BLaER1 (cell line): ENCODE measurements around the gene NR2E3.

Experiments
- H3K27ac ChIP-seq: shearing (Covaris generic); formaldehyde crosslinking; 2 replicates; pipeline ENCODE4 v1.8.1; 2022
- H3K27me3 ChIP-seq: shearing (Covaris generic); formaldehyde crosslinking; 2 replicates; pipeline ENCODE4 v1.8.1; 2022
- H3K36me3 ChIP-seq: shearing (Covaris generic); formaldehyde crosslinking; 2 replicates; pipeline ENCODE4 v1.8.1; 2022
- H3K4me1 ChIP-seq: shearing (Covaris generic); formaldehyde crosslinking; 2 replicates; pipeline ENCODE4 v1.8.1; 2022
- H3K4me2 ChIP-seq: shearing (Covaris generic); formaldehyde crosslinking; 2 replicates; pipeline ENCODE4 v1.8.1; 2022
- H3K4me3 ChIP-seq: shearing (Covaris generic); formaldehyde crosslinking; 2 replicates; pipeline ENCODE4 v1.8.1; 2022
- H3K9ac ChIP-seq: shearing (Covaris generic); formaldehyde crosslinking; 2 replicates; pipeline ENCODE4 v1.8.1; 2022
- H3K9me3 ChIP-seq: shearing (Covaris generic); formaldehyde crosslinking; 2 replicates; pipeline ENCODE4 v1.8.1; 2022
- H4K20me1 ChIP-seq: shearing (Covaris generic); formaldehyde crosslinking; 2 replicates; pipeline ENCODE4 v1.8.1; 2022
- Cebpa-rat ChIP-seq: shearing (Covaris generic); IDR thresholded peaks from 2 replicates; pipeline ENCODE4 v1.8.1; 2022

The NR2E3 gene

GRCh38 chr15:71812966-71813722, 2.8 kb downstream of the NR2E3 start:
- Histone ChIP-seq H3K27ac (no peak overlapping the region), H3K4me2 (no peak overlapping the region), H3K4me3 (no peak overlapping the region), H4K20me1 (no peaks in the 10 kb centered on the region), H3K4me1 (peaks cover 4% of the 10 kb centered on the region; the same call in 1 of the 2 replicates), H3K9ac (no peak overlapping the region), H3K9me3 (0 out of 2 replicates have a peak, but pooled peaks cover 3% of the 10 kb centered on the region), H3K36me3 (no peaks in the 10 kb centered on the region), H3K27me3 (no peaks in the 10 kb centered on the region)
- no peak for TF ChIP-seq Cebpa-rat

DNA sequence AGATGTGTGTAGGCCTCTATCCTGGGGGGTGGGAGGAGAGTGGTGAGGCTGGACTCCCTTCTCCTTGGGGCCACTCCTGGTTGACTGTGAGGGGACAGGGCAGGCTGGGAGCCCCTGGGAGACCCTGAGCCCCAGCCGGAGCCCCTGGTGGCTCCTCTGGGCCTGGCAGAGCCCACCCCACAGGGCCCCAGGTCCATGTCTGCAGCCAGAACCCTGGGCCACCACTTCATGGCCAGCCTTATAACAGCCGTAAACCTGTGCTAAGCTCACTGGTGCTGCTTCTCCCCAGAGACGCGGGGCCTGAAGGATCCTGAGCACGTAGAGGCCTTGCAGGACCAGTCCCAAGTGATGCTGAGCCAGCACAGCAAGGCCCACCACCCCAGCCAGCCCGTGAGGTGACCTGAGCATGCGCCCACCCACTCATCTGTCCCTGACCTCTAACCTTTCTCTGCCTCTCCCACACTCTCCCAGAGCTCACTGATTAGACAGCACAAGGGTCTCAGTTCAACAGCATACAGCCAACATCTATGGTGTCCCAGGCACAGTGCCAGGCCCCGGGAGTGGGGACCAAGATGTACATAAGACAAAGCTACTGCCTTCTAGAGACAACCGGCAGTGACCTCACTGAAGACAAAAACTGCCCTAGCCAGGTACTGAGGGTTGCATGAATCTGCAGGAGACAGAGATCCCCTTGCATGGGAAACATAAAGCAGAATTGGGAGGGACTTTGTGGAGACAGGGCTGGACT, 3.5 kb downstream of the NR2E3 start:
- Histone ChIP-seq H4K20me1 (no peaks in the 10 kb centered on the region), H3K4me2 (no peak overlapping the region), H3K27ac (no peak overlapping the region), H3K36me3 (no peaks in the 10 kb centered on the region), H3K27me3 (no peaks in the 10 kb centered on the region), H3K9ac (no peak overlapping the region), H3K9me3 (peaks cover 9% of the 10 kb centered on the region; the same call in 1 of the 2 replicates), H3K4me3 (no peak overlapping the region), H3K4me1 (no peaks in the 10 kb centered on the region)
- no peak for TF ChIP-seq Cebpa-rat

- Histone ChIP-seq H3K27ac (no peak overlapping the region), H3K9me3 (peaks cover 23% of the 10 kb centered on the region), H4K20me1 (no peaks in the 10 kb centered on the region), H3K4me2 (no peak overlapping the region), H3K4me1 (no peaks in the 10 kb centered on the region), H3K9ac (no peak overlapping the region), H3K4me3 (no peak overlapping the region), H3K27me3 (no peaks in the 10 kb centered on the region), H3K36me3 (no peaks in the 10 kb centered on the region)
- TF ChIP-seq Cebpa-rat: no peak
These were observed 4.9 kb downstream of the NR2E3 start for GRCh38 chr15:71815301-71815700.

DNA sequence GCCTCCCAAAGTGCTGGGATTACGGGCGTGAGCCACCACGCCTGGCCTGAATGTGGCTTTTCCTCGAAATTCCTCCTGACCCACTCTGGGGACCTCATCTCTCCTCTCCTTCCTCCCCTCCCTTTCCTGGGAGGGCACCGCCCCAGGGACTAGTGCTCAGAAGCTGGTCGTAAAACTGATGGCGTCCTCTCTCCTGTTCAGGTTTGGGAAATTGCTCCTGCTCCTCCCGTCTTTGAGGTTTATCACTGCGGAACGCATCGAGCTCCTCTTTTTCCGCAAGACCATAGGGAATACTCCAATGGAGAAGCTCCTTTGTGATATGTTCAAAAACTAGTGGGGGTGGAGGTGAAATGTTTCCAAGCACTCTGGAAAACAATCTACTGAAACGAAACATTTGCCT, 7.0 kb downstream of the NR2E3 start:
- H4K20me1 ChIP-seq: no peaks in the 10 kb centered on the region
- no peak overlapping the region for H3K27ac ChIP-seq
- peaks cover 12% of the 10 kb centered on the region for H3K36me3 ChIP-seq
- H3K9me3 ChIP-seq: peaks cover 44% of the 10 kb centered on the region
- no peaks in the 10 kb centered on the region for H3K4me1 ChIP-seq
- TF ChIP-seq Cebpa-rat: no peak
- no peaks in the 10 kb centered on the region for H3K27me3 ChIP-seq
- H3K4me2 ChIP-seq: no peak overlapping the region
- no peak overlapping the region for H3K9ac ChIP-seq
- no peak overlapping the region for H3K4me3 ChIP-seq

DNA sequence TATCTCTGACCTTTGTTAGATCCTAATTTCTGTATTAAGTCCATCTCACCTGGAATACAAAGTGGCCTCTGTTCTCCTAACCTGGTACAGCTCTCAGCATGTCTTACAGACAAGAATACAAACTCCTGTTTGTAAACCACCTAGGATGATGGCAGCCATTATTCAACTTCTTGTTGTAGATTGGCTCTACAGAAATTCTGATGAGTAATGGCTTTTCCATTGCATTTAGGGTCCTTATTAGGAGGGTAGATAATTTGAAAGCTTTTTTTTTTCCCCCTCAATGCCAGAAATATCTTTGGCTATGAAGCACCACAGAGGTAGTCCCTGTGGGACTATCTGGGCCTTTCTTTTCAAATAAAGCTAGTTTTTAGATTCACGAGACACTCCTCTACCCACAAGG, 9.8 kb downstream of the NR2E3 start:
- Histone ChIP-seq H3K36me3 (peaks cover 26% of the 10 kb centered on the region), H3K9ac (no peak overlapping the region), H3K27ac (no peak overlapping the region), H3K9me3 (peaks cover 61% of the 10 kb centered on the region), H3K4me2 (no peak overlapping the region), H3K4me1 (no peaks in the 10 kb centered on the region), H4K20me1 (no peaks in the 10 kb centered on the region), H3K4me3 (no peak overlapping the region), H3K27me3 (no peaks in the 10 kb centered on the region)
- no peak for TF ChIP-seq Cebpa-rat

DNA sequence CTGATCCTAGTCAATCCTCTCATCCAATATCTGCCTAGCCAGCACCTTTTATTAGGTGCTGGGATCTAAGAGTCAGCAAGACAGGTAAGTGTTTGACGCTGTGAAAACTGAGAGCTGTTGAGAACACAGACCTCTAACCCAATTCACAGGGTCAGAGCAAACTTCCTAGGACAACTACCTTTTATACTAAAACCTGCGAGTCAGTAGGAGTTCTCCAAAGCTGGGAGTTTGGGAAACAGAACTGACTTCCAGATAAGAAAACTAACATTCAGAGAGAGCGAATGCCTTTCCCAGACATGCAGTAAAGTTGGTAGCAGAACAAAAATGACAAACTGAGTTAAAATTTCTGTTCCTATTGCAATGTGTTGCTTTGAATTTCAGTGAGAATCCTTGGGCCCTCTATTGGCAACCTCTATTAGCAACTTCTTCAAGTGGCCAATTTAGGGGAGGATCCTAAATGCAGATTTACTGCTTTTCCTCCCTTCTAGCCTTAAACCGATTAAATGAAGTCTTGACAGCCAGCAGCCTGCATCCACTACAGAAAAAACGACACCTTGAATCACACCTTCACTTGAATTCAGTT, 11.3 kb downstream of the NR2E3 start:
- no peak overlapping the region for H3K4me2 ChIP-seq
- H3K9me3 ChIP-seq: peaks cover 65% of the 10 kb centered on the region
- no peaks in the 10 kb centered on the region for H4K20me1 ChIP-seq
- H3K36me3 ChIP-seq: peaks cover 39% of the 10 kb centered on the region
- no peak for TF ChIP-seq Cebpa-rat
- H3K27ac ChIP-seq: no peak overlapping the region
- no peak overlapping the region for H3K9ac ChIP-seq
- H3K4me3 ChIP-seq: no peak overlapping the region
- no peaks in the 10 kb centered on the region for H3K4me1 ChIP-seq
- H3K27me3 ChIP-seq: no peaks in the 10 kb centered on the region

DNA sequence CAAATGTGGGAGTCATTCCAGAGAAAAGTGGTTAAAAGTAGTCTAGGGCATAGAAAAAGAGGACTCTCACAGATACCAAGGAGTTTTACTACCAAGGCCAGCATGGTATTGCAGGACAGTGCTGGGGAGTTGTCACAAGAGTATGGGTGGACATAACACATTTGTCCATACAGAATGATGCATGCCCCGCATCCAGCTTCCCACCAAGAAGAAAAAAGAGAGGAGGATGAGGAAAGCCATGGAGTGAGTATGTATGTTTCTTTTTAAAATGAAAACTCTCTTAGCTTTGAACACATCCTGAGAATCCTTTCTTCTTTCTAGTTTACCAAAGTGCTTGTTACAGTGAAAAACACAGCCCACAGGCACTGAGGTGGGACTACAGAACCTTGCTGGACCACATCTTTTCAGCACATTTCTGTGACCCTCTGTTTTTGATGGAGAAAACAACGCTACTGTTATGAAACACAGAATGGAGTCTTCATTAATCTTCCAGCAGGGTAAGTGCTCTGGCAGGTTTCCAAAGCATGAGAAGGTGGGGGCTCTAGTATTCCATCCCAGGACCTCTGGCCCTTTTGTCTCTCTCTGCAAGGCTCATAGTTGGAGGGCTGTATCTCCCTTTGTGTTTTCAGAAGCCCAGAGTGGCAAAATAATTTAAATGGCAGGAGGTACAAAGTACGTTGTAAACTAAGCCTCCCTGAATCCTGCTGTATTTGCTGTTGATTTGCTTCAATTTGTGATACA, 12.7 kb downstream of the NR2E3 start:
- no peak overlapping the region for H3K4me2 ChIP-seq
- peaks cover 53% of the 10 kb centered on the region for H3K36me3 ChIP-seq
- peaks cover 65% of the 10 kb centered on the region for H3K9me3 ChIP-seq
- no peaks in the 10 kb centered on the region for H4K20me1 ChIP-seq
- no peaks in the 10 kb centered on the region for H3K4me1 ChIP-seq
- no peak overlapping the region for H3K4me3 ChIP-seq
- no peak for TF ChIP-seq Cebpa-rat
- H3K27ac ChIP-seq: no peak overlapping the region
- no peaks in the 10 kb centered on the region for H3K27me3 ChIP-seq
- no peak overlapping the region for H3K9ac ChIP-seq

DNA sequence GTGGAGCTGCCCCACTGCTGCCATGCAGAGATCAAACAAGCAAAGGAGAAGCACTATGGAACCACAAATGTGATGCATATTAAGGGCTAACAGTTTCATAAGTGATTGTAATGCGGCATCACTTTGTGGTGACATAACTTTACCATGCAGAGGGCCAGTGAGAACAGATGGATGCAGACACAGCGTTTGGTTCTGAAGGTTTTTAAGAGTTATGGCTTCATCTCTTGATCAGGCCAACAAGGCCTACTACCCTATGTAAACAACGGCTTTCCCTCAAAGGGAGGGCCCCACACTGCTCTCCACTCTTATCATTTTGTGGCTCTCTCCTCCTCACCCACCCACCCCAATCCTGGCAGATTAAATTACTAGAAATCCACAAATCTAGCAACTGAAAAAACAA, 13.4 kb downstream of the NR2E3 start:
- Histone ChIP-seq H3K9ac (no peak overlapping the region), H3K4me3 (no peak overlapping the region), H4K20me1 (no peaks in the 10 kb centered on the region), H3K27ac (no peak overlapping the region), H3K36me3 (peaks cover 60% of the 10 kb centered on the region), H3K4me1 (no peaks in the 10 kb centered on the region), H3K4me2 (no peak overlapping the region), H3K9me3 (peaks cover 58% of the 10 kb centered on the region), H3K27me3 (no peaks in the 10 kb centered on the region)
- no peak for TF ChIP-seq Cebpa-rat

GRCh38 chr15:71825021-71825730, 14.8 kb downstream of the NR2E3 start:
- no peak overlapping the region for H3K4me2 ChIP-seq
- no peaks in the 10 kb centered on the region for H3K27me3 ChIP-seq
- H3K27ac ChIP-seq: no peak overlapping the region
- H3K36me3 ChIP-seq: peaks cover 74% of the 10 kb centered on the region
- no peak overlapping the region for H3K4me3 ChIP-seq
- H3K4me1 ChIP-seq: no peaks in the 10 kb centered on the region
- no peak overlapping the region for H3K9ac ChIP-seq
- no peaks in the 10 kb centered on the region for H4K20me1 ChIP-seq
- H3K9me3 ChIP-seq: peaks cover 44% of the 10 kb centered on the region
- TF ChIP-seq Cebpa-rat: no peak
